ENCODE measurements around the gene TTF2.

DNA sequence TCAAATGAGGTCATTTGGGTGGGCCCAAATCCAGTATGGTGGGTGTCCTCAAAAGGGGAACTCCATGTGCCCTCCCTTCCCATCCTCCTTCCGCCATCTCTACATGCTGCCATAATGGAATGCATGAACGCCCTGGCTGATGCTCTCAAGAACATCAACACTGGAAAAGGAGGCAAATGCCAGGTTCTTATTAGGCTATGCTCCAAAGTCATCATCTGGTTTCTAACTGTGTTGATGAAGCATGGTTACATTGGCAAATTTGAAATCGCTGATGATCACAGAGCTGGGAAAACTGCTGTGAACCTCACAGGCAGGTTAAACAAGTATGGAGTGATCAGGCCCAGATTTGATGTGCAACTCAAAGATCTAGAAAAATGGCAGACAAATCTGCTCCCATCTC, 78.0 kb downstream of the TTF2 start:
- TF ChIP-seq, protein P1, sequence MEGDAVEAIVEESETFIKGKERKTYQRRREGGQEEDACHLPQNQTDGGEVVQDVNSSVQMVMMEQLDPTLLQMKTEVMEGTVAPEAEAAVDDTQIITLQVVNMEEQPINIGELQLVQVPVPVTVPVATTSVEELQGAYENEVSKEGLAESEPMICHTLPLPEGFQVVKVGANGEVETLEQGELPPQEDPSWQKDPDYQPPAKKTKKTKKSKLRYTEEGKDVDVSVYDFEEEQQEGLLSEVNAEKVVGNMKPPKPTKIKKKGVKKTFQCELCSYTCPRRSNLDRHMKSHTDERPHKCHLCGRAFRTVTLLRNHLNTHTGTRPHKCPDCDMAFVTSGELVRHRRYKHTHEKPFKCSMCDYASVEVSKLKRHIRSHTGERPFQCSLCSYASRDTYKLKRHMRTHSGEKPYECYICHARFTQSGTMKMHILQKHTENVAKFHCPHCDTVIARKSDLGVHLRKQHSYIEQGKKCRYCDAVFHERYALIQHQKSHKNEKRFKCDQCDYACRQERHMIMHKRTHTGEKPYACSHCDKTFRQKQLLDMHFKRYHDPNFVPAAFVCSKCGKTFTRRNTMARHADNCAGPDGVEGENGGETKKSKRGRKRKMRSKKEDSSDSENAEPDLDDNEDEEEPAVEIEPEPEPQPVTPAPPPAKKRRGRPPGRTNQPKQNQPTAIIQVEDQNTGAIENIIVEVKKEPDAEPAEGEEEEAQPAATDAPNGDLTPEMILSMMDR (conservative IDR thresholded peaks at IDR 0.05; ENCODE audit: low read depth in 2 of 2): no peak
- TF ChIP-seq POLR2AphosphoS5 (IDR thresholded peaks at IDR 0.05; ENCODE audit: low read depth) (no peak), EZH2phosphoT487 (IDR thresholded peaks at IDR 0.05; ENCODE audit: unreplicated experiment) (no peak), EZH2 (IDR thresholded peaks at IDR 0.05; ENCODE audit: low read depth, unreplicated experiment) (no peak), CREB1 (CRISPR knock-in tag; IDR thresholded peaks at IDR 0.05; ENCODE audit: low read depth) (no peak), NANOG (IDR thresholded peaks at IDR 0.05; ENCODE audit: borderline replicate concordance) (no peak)
